D721Med (cell line): ENCODE data around the gene C19orf85.

Source experiments
- DNase-seq: peaks from one replicate; pipeline ENCODE4 v3.0.0; 2011; ENCODE audit warnings: low spot score; ENCODE audit not compliant: insufficient read length
- FAIRE-seq: peaks from 2 replicates; lab custom pipeline; 2011; peaks lifted over from hg19 to GRCh38; lab: Jason Lieb, UNC
- TF ChIP-seq, protein P1 (sequence below): IDR thresholded peaks from 2 replicates; pipeline ENCODE4 v1.5.1; 2012; ENCODE audit warnings: mild to moderate bottlenecking, control low read depth; ENCODE audit not compliant: insufficient read depth; ENCODE audit errors: missing control alignments

C19orf85 gene

DNA sequence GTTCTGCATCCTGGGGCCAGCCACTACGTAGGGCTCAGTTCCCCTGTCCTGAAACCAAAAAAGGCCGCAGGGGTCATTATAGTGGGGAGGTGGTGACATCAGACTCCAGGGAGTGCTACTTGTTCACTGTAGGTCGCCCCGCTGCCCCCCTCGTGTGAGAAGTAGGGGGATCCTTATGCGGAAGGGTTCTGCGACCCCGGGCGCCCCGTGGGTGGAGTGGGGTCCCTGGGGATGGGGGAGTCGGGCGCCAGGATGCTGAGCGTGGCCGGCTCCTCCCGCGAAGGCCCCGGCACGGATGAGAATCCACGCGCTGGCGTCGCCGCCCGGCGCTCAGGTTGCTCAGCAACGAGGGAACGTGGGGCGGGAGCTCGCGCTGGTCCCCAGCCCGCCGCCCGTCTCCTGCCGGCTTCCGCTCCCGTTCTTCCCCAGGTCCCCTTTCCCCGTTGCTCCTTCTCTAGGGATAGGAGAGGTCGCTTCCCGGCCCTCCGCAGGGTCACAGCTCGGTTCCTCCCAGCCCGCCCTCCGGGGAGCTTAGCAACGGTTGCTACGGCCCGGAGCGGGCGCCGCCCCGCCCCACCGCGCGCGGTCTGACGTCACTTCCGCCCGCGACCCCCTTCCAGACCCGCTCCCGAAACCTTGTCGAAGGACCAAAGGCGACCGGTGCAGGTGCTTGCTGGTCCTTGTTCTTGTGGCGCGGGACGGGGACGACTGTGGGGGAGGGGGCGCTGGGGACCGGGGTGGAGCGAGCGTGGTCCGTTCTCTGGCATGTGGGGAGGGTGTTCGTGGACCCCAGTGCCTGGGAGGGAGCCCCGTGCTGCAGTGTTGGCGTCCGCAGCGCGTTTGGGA is 20.3 kb upstream of the C19orf85 start, which contains the start of gene NAT14:
NAT14 (plus strand) TSS at position 596 of the 846 bp plus-strand sequence. CDS start 521 bp downstream, outside the sequence.
- FAIRE-seq, result no peak
- DNase-seq, result peak; percentile 98

DNA sequence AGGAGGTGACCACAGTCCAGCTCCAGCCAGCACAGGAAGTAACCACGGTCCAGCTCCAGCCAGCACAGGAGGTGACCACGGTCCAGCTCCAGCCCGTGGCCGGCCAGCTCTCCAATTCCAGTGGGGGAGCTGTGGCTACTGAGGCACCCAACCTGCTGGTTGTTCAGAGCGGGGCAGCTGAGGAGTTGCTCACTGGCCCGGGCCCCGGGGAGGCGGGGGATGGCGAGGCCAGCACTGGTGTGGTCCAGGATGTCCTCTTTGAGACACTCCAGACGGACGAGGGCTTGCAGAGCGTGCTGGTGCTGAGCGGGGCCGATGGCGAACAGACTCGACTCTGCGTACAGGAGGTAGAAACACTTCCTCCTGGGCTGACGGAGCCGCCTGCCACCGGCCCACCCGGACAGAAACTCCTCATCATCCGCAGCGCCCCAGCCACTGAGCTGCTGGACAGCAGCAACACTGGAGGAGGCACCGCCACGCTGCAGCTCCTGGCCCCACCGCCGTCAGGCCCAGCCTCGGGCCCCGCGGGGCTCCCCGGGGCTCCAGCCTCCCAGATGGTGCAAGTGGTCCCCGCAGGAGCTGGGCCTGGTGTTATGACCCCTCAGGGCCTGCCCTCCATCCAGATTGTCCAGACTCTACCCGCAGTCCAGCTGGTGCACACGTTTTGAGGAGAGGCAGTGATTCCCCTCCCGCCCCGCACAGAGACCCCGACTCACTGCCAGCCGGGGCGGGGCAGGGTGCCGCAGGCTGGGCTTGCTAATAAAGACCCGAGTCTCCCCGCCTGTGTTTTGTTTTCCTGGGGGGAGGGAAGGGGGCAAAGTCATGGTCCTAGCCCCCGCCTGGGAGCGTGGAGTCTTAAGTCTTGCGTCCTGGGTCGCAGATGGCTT is 19.4 kb upstream of the C19orf85 start:
- TF ChIP-seq, protein P1, sequence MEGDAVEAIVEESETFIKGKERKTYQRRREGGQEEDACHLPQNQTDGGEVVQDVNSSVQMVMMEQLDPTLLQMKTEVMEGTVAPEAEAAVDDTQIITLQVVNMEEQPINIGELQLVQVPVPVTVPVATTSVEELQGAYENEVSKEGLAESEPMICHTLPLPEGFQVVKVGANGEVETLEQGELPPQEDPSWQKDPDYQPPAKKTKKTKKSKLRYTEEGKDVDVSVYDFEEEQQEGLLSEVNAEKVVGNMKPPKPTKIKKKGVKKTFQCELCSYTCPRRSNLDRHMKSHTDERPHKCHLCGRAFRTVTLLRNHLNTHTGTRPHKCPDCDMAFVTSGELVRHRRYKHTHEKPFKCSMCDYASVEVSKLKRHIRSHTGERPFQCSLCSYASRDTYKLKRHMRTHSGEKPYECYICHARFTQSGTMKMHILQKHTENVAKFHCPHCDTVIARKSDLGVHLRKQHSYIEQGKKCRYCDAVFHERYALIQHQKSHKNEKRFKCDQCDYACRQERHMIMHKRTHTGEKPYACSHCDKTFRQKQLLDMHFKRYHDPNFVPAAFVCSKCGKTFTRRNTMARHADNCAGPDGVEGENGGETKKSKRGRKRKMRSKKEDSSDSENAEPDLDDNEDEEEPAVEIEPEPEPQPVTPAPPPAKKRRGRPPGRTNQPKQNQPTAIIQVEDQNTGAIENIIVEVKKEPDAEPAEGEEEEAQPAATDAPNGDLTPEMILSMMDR, result no peak
- DNase-seq, result no peak
- FAIRE-seq, result no peak

More for the DNA sequence above, 20.3 kb upstream of the C19orf85 start, which contains the start of gene NAT14:
- TF ChIP-seq, protein P1, result no peak

DNA sequence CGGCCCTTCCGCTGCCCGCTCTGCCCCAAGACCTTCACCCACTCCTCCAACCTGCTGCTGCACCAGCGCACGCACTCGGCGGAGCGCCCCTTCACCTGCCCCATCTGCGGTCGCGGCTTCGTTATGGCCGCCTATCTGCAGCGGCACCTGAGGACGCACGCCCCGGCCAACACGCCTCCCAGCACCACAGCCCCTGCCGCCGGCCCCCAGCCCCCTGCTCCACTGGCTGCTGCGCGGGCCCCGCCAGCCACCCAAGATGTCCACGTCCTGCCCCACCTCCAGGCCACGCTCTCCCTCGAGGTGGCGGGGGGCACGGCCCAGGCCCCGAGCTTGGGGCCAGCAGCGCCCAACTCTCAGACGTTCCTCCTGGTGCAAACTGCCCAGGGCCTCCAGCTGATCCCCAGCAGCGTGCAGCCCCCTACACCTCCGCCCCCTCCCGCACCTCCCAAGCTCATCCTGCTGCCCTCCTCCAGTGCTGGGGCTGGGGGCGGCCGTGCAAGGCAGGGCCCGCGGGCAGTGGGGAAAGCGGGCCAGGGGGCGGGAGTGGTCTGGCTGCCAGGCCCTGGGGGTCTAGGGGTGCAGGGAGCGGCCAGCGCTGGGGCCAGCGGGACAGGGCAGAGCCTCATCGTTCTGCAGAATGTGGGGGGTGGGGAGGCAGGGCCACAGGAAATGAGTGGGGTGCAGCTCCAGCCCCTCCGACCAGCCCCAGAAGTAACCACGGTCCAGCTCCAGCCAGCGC is 18.6 kb upstream of the C19orf85 start:
- TF ChIP-seq, protein P1, result no peak
- FAIRE-seq (no peak), DNase-seq (no peak)

DNA sequence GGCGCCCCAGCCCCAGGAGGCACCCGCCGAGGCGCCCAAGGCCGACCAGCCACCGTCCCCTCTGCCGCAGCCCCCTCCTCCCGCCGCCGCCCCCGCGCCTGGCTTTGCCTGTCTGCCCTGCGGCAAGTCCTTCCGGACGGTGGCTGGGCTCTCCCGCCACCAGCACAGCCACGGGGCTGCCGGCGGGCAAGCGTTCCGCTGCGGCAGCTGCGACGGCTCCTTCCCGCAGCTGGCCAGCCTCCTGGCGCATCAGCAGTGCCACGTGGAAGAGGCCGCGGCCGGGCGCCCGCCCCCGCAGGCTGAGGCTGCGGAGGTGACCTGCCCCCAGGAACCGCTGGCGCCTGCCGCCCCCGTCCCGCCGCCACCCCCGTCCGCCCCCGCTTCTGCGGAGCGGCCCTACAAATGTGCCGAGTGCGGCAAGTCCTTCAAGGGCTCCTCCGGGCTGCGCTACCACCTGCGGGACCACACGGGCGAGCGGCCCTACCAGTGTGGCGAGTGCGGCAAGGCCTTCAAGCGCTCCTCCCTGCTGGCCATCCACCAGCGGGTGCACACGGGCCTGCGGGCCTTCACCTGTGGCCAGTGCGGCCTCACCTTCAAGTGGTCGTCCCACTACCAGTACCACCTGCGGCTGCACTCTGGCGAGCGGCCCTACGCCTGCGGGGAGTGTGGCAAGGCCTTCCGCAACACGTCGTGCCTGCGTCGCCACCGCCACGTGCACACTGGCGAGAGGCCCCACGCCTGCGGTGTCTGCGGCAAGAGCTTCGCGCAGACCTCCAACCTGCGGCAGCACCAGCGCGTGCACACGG is 17.8 kb upstream of the C19orf85 start:
- no peak for FAIRE-seq
- TF ChIP-seq, protein P1, result no peak
- no peak for DNase-seq

DNA sequence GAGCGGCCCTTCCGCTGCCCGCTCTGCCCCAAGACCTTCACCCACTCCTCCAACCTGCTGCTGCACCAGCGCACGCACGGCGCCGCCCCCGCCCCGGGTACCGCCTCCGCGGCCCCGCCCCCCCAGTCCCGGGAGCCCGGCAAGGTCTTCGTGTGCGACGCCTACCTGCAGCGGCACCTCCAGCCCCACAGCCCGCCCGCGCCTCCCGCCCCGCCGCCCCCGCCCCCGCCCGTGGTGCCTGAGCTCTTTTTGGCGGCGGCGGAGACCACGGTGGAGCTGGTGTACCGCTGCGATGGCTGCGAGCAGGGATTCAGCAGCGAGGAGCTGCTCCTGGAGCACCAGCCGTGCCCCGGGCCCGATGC is 17.2 kb upstream of the C19orf85 start:
- TF ChIP-seq, protein P1, result no peak
- DNase-seq (no peak), FAIRE-seq (no peak)

DNA sequence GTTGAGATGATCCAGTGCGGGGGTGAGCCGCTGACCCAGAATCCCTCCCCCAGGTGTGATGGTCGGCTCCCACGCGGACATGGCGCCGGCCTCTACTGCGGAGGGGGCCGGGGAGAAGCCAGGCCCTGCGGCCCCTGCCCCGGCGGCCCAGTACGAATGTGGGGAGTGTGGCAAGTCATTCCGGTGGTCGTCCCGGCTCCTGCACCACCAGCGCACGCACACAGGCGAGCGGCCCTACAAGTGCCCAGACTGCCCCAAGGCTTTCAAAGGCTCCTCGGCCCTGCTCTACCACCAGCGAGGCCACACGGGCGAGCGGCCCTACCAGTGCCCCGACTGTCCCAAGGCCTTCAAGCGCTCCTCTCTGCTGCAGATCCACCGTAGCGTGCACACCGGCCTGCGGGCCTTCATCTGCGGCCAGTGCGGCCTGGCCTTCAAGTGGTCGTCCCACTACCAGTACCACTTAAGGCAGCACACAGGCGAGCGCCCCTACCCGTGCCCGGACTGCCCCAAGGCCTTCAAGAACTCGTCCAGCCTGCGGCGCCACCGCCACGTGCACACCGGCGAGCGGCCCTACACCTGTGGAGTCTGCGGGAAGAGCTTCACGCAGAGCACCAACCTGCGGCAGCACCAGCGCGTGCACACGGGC is 16.7 kb upstream of the C19orf85 start:
- no peak for FAIRE-seq
- TF ChIP-seq, protein P1, result no peak
- no peak for DNase-seq
